ENCODE measurements around the gene ZDHHC12.

The ZDHHC12 gene

DNA sequence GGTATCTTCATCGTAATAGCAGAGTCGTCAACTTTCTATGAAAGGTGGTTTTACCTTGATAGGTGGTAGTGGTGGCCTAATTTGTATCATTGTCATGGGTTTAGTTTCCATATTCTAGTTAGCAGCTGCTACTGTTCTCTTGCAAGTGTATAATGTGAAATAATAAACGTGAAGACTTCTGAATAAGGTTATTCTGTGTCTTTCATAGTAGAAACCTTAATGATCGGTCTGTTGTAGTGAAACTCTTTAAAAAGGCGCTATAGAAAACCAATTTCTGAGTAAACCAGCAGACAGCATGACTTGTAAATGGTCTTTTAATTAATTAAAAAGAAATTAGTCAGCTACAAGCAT lies 33.3 kb downstream of the ZDHHC12 start:
- Histone ChIP-seq H3K36me3 (ENCODE audit: low read depth) (peaks cover 51% of the 10 kb centered on the region), H3K4me3 (ENCODE audit: severe bottlenecking) (peak overlapping the region; percentile 93), H3K27ac (ENCODE audit: poor library complexity, severe bottlenecking) (peak overlapping the region; percentile 92), H3K27me3 (ENCODE audit: insufficient read depth, poor library complexity, severe bottlenecking) (no peaks in the 10 kb centered on the region), H3K4me1 (ENCODE audit: insufficient read depth, poor library complexity, severe bottlenecking) (peaks cover 15% of the 10 kb centered on the region), H3K9me3 (ENCODE audit: severe bottlenecking) (no peaks in the 10 kb centered on the region)
- DNase-seq (ENCODE audit: low spot score), result no peak
- TF ChIP-seq, protein P1, sequence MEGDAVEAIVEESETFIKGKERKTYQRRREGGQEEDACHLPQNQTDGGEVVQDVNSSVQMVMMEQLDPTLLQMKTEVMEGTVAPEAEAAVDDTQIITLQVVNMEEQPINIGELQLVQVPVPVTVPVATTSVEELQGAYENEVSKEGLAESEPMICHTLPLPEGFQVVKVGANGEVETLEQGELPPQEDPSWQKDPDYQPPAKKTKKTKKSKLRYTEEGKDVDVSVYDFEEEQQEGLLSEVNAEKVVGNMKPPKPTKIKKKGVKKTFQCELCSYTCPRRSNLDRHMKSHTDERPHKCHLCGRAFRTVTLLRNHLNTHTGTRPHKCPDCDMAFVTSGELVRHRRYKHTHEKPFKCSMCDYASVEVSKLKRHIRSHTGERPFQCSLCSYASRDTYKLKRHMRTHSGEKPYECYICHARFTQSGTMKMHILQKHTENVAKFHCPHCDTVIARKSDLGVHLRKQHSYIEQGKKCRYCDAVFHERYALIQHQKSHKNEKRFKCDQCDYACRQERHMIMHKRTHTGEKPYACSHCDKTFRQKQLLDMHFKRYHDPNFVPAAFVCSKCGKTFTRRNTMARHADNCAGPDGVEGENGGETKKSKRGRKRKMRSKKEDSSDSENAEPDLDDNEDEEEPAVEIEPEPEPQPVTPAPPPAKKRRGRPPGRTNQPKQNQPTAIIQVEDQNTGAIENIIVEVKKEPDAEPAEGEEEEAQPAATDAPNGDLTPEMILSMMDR (IDR thresholded peaks at IDR 0.05; ENCODE audit: poor library complexity, severe bottlenecking), result no peak
- ATAC-seq (ENCODE audit: low read depth), result no peak

DNA sequence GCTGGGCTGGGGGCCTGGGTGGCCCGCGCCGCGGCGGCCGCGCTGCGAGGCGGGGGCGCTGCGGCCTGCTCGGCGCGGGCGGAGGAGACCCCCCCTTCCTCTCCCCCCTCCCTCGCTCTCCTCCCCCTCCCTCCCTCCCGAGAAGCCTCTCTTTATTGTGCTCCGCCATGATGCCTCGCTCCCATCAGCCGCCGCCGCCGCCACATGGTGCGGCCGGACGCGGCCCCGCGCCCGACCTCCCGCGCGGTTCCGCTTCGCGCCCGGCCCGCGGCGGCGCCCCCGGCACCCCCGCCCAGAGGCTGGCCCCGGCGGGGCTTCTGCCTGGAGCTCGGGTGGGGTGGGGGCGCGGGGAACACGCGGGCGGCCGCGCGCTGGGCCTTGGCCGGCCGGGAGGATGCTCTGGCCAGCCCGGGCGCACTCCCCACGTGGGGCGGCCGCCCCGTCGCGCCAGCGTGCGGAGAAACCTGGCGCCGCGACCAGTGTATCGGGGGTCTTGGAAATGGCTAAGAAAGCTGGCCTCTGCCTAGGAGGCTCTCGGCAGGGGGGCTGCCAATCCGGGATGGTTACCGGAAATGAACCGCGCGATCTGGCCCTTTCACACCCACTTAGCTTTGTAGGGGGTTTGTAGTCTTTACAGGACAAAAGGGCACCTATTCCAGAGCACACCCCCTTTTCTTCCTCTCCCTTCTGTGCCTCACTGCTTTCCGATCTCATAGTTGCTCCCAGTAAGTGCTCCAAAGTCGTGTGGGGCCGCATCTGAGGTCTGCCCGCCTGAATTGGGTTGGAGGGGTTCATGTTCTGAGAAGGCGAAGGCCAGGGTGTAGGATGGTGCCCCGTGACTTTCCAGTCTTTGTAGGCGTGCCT lies 33.9 kb downstream of the ZDHHC12 start:
- peak overlapping the region; percentile 93 for H3K4me3 ChIP-seq (ENCODE audit: severe bottlenecking)
- no peaks in the 10 kb centered on the region for H3K9me3 ChIP-seq (ENCODE audit: severe bottlenecking)
- DNase-seq (ENCODE audit: low spot score), result no peak
- no peaks in the 10 kb centered on the region for H3K27me3 ChIP-seq (ENCODE audit: insufficient read depth, poor library complexity, severe bottlenecking)
- TF ChIP-seq, protein P1 (IDR thresholded peaks at IDR 0.05; ENCODE audit: poor library complexity, severe bottlenecking), result no peak
- ATAC-seq (ENCODE audit: low read depth), result no peak
- H3K27ac ChIP-seq (ENCODE audit: poor library complexity, severe bottlenecking), result peak overlapping the region; percentile 92
- H3K4me1 ChIP-seq (ENCODE audit: insufficient read depth, poor library complexity, severe bottlenecking), result peaks cover 21% of the 10 kb centered on the region
- peaks cover 45% of the 10 kb centered on the region for H3K36me3 ChIP-seq (ENCODE audit: low read depth)

DNA sequence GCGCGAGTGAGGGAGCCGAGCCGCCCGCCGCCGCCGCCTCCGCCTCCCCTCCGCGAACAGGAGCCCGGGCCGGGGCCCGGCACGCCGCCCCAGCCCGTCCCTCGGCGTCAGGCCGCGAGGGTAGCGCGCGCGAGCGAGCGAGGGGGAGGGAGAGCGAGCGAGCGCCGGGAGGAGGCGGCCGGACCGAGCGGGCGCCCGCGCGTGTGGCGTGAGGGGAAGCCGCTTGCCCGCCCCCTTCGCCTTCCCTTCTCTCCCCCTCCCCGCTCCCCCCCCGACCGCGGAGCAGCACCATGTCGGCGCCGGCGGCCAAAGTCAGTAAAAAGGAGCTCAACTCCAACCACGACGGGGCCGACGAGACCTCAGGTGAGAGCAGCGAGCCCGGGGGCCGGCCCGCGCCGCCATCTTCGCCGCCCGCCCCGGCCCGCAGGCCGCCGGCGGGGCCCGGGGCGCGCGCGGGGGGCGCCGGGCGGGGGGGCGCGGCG lies 34.6 kb downstream of the ZDHHC12 start:
- Histone ChIP-seq H3K36me3 (ENCODE audit: low read depth) (peaks cover 42% of the 10 kb centered on the region), H3K27me3 (ENCODE audit: insufficient read depth, poor library complexity, severe bottlenecking) (no peaks in the 10 kb centered on the region), H3K27ac (ENCODE audit: poor library complexity, severe bottlenecking) (peak overlapping the region; percentile 92), H3K9me3 (ENCODE audit: severe bottlenecking) (no peaks in the 10 kb centered on the region), H3K4me1 (ENCODE audit: insufficient read depth, poor library complexity, severe bottlenecking) (peaks cover 21% of the 10 kb centered on the region), H3K4me3 (ENCODE audit: severe bottlenecking) (peak overlapping the region; percentile 93)
- DNase-seq (ENCODE audit: low spot score), result no peak
- ATAC-seq (ENCODE audit: low read depth), result no peak
- TF ChIP-seq, protein P1 (IDR thresholded peaks at IDR 0.05; ENCODE audit: poor library complexity, severe bottlenecking), result no peak

DNA sequence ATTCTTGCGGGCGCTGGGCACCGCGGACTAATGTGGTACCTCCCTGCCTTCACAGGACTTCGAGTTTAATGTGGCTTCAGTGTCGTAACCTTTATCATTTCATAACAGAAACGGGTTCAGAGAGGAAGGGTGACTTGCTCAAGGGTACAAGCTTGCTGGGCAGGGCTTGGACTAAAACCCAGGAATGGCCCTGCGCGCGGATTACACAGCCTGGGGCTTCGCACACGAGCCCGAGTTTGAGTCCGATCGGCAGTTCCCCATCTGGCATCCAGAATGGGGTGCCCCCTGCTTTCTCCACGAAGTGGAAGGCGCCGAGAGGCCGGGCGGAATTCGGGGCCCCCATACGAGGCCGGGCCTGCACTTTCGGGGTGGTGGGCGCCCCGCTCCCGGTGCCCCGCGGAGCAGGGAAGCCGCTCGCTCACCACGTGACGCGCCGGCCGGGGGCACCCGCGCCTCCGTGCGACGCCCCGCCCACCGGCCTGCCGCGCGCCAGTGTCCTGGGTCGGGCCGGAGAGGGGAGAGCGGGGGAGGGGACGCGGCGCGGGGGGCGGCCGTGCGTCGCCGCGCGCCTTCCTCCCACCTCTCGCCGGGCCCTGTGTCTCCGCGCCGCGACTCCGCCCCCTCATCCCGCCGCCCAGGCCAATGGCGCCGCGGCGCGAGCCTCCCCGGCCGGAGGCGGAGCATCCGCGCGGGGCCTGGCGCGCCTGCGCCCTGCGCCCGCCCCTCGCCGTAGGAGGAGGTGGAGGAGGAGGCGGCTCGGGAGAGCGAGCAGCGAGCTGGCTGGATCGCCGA lies 35.2 kb downstream of the ZDHHC12 start, which contains the start of gene SET:
Gene SET, plus strand, starts transcription at position 722 of the 792 bp plus-strand sequence. CDS start 361 bp downstream, outside the sequence.
- H3K27ac ChIP-seq (ENCODE audit: poor library complexity, severe bottlenecking), result peak within 1 kb of the TSS; percentile 92
- H3K36me3 ChIP-seq (ENCODE audit: low read depth), result peaks cover 36% of the 10 kb centered on the region
- peaks cover 21% of the 10 kb centered on the region for H3K4me1 ChIP-seq (ENCODE audit: insufficient read depth, poor library complexity, severe bottlenecking)
- ATAC-seq (ENCODE audit: low read depth) (peak; percentile 55), DNase-seq (ENCODE audit: low spot score) (peak; percentile 91)
- no peaks in the 10 kb centered on the region for H3K9me3 ChIP-seq (ENCODE audit: severe bottlenecking)
- H3K27me3 ChIP-seq (ENCODE audit: insufficient read depth, poor library complexity, severe bottlenecking), result no peaks in the 10 kb centered on the region
- TF ChIP-seq, protein P1 (IDR thresholded peaks at IDR 0.05; ENCODE audit: poor library complexity, severe bottlenecking), result no peak
- H3K4me3 ChIP-seq (ENCODE audit: severe bottlenecking), result peak within 1 kb of the TSS; percentile 93

Measured in RWPE2 (cell line).